Stimulated activated CD8-positive, alpha-beta memory T cell treated with anti-CD3 and anti-CD28 coated beads, Interleukin-2, amount 100 ng/mL, for 1 hour (primary cell): ENCODE results near the gene WWP2.

Experiments used
- DNase-seq, 2 donors: peaks; one replicate each; pipeline ENCODE4 v3.0.0-alpha.2; 2020; ENCODE audit warnings: low read depth in 2 of 2

Gene WWP2

GRCh38 chr16:69889295-69889964 is 127.3 kb downstream of the WWP2 start:
- no peak for DNase-seq

DNA sequence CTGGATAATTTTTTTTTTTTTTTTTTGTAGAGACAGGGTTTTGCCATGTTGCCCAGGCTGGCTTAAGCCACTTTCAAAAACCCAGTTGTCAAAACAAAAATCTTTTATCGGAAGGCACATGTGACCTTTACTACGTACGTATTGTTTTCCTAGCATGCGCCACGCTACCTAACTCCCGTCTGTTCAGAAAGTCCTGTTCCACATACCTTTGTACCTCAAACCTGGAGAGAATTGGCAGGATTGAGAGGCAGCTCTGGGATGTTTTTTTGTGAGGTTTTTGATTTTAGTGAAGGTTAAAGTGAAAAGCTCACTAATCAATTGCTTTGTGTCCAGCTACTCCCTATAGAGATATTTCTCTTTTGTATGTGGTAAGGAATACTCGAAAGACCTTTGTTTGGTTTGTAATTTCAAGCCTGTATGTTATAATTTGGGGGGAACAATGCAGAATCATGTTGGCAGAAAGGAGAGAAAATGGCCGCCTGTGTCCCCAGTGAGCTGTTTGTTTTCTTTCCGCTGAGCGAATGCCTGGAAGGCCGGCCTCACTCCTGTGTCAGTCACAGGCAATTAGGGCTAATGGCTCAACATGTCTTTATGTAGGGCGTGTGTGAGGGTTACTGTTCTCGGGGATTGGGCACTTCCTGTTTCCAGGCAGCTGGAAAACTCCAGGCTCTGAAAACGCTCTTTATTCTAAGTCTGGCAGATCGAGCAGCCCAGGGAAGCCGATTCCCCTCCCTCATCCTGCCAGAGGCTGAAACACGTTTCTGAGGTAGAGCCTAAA is 128.2 kb downstream of the WWP2 start:
- no peak for DNase-seq

- DNase-seq = no peak
These were observed 128.8 kb downstream of the WWP2 start for GRCh38 chr16:69890892-69891282.

- DNase-seq = no peak
These were observed 130.2 kb downstream of the WWP2 start for GRCh38 chr16:69892378-69892777.

DNA sequence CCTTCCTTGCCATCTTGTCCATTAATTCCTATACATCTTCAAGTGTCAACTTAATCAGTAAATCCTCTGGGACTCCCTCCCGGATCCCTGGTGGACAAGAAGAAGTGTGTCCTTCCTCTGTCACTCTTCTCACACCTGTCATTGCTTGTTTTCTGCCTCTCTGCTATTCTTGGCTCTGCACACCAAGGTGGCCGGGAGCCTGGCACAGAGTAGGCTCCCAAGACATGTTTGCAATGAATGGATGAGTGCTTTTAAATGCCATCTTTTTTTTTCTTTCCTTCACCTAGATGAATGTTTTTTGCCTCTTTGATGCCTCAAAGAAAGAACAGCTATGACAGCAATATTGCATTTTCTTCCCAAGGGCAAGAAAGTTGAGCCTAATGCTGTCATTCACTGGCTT is 131.0 kb downstream of the WWP2 start:
- no peak for DNase-seq

DNA sequence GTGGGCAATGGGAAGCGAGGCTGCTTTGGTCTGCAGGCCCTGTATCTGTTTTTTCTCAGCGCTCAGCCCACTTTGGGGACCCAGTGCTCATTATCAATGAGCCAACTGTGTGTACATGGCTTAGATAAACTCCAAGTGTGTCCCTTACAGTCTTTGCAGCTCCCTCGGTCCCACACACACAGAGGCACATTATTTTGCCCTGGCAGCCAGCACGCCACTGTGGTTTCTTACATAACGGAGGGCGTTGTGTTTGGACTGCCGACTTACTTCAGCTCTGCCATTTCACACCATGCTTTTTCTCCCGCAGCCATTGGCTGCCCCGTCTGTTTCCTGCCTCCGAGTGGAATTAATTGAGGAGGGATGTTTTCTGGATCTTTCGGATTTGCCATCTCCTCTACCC is 132.5 kb downstream of the WWP2 start:
- no peak for DNase-seq

GRCh38 chr16:69903865-69904415 is 141.8 kb downstream of the WWP2 start:
- DNase-seq = no peak

DNA sequence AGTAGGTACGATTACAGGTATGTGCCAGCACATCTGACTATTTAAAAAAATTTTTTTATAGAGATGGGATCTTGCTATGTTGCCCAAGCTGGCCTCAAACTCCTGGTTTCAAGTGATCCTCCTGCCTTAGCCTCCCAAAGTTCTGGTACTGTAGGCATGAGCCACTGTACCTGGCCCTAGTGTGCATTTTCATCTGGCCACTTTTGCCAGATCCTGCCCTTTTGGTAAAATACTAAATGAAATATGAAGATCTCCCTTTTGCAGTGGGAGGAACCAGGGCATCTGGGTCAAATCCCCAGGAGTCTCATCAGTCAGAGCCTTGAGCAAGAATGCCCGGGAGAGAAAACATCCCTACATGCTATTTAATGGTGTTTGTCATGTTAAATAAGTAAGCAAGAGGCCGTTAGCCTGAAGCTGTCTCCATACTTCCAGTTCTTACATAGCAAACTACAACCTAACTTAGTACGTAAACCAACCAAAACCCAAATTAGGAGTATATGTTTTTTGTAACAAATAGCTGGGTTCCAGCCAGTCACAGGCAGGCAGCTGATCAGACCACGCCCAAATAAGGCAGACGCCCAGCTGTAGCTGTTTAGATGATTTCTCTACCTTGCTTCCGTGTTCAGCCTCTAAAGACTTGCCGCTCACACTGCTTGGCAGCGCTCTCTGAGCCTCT is 142.5 kb downstream of the WWP2 start:
- DNase-seq = no peak

DNA sequence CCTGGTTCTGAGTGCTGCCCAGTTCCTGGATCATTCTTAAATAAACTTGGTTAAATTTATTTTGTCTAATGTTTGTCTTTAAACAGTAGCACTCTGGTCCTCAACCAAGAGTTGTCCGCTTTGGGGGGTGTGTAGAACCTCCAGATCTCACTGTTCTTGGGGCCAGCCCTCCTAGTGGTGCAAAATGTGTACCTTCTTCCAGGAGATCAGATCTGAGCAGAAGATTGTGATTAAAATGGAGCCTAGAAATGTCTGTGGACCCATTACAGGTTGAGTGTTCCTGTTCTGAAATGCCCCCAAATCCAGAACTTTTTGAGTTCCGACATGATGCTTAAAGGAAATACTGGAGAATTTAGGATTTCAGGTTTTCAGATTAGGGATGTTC is 143.0 kb downstream of the WWP2 start:
- DNase-seq = no peak

DNA sequence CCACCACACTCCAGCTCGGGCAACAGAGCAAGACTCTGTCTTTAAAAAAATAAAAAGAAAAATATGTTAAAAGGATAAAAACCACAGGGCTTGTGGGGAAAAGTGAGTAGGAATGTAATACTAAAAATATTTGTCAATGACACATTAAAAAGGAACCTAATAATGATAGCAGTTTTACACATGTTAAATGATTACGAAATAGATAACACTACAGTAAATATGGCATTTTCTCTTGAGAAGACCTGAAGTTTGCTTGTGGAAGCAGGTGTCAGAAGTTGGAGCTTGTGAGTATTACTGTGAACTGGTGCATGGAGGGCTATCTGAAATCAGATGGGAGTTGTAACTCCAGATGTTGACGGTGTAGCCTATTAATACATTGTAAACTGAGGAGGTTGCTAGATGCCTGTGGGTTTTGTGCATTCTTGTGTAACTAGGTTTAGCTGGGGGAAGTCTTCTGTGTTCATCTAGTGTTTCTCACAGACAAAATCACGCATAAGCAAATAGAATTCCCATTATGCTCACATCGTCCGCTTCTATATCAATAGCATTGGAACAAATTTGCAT is 144.8 kb downstream of the WWP2 start:
- no peak for DNase-seq

DNA sequence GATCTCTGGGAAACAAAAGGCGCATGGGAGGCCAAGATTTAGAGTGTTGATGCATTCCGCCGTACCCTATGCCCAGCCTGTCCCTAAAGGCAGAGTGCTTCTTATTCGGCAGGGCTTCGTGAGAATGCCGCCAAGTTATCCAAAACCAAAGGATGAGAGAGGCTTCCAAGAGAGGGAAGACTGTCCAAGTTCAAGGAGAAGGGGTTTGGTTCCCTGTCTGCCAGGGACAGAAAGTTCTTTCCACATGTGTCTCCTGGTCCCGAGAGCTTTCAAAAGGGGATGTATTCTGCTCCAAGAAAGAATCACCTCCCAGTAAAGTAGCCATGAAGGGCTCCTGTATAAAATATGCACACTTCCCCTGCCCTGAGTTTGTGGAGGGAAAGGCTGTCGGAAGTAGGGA is 146.9 kb downstream of the WWP2 start:
- no peak for DNase-seq

DNA sequence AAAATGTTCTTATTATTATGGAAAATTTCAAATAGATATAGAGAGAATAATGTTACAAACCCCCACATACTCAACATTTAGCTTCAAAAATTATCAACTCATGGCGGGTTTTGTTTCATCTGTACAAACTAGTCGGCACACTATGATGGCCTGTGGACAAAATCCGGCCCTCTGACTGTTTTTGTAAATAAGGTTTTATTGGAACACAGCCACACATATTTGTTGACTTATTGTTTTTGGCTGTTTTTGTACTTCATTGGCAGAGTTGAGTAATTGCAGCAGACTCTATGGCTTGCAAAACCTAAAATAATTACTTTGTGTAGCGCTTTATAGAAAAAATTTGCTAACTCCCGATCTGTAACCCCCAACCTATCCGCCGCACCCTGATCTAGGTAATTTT is 147.6 kb downstream of the WWP2 start:
- DNase-seq = no peak

DNA sequence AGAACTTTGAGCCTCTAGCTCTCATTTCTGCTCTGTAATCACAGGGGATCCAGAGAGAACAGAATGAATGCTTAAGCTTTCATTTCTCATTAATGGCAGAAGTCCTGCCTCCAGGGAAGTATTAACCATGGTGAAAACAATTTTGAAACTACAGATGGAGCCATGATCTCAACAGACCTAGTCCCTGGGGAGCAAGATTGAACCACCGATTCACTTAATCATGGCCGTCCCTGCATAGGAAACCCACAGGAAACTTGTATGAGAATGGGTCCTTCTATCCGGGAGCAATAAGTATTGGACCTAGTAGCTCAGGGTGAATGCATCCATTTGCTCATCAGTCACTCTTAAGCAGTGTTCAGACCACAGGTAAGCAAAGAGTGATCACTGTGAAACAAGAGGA is 148.8 kb downstream of the WWP2 start:
- no peak for DNase-seq

DNA sequence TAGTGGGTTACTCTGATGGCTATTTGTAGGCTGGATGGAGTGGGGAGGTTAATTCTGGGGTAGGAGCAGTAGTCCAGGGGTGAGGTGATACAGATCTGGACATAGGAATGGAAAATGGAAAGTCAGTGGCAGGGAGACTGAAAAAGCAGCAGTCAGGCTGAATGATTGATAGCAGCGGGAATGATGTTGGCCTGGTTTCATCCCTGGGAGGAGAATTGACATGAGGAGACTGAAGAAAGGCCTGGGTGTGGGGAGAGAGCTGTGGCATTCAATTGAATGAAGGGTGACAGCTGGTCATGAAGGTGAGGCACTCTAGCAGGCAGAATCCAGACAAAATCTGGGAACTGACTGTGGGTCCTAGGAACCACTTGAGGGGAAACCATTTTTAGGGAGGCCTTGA is 154.3 kb downstream of the WWP2 start:
- no peak for DNase-seq

- DNase-seq = no peak
These were observed 155.2 kb downstream of the WWP2 start for GRCh38 chr16:69917311-69917710.

GRCh38 chr16:69917739-69918138 is 155.6 kb downstream of the WWP2 start:
- no peak for DNase-seq

- DNase-seq = no peak
These were observed 156.1 kb downstream of the WWP2 start for GRCh38 chr16:69918241-69918640.

DNA sequence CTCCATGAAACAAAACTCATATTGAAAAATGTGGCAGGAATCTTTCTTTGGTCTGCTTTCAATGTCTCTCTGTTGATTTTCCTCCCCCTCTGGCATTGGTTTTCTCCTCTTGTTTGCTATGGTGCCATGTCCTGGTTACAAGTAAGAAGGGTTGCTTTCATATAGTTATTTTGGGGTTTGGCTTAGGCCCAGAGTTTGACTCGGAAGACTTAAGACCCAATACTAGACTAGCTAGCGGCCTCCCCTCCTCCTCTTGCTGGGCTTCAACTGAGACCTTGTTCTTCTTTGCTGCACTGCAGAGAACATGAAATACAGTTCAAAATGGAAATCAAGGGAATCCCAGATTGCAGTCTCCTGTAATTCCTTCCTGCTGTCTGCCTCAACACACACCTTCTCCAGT is 159.0 kb downstream of the WWP2 start:
- no peak for DNase-seq

DNA sequence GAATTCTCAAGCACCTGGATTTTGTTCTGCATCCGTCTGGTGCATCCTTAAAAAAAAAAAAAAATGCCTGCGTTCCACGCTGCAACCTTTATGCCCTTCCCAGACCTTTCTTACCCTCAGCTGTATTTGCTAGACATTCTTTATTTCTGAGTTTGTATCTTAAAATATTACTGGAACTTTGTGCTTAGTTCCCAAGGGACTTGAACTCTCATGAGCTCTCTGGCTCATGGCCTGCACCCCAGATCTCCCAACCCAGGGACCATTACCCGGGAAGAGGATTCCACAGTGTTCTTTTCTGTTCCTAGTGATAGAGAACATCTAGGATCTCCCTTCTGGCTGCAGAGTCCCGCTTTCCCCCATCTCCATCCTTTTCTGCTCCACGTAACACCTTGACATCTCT is 160.1 kb downstream of the WWP2 start:
- no peak for DNase-seq

- no peak for DNase-seq
These were observed 162.1 kb downstream of the WWP2 start for GRCh38 chr16:69924041-69924775.

DNA sequence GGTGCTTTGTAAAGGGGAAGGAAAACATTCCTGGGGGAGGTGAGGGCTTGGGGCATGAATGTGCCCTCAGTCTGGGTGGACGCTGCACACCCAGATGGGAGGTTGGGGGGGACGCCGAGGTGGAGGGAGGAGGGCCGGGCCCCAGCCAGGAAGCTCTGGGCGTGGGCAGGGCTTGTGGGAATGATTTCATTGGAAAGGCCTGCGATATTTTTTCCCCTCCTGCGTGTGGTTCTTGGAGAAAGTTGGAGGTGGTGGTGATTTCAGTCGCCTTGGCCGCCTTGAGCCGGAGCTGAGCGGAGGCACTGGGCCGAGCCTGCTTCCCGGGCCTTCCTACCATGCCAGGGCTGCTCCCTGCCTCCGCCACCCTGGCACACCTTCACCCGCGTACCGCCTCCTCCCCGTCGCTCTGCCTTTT is 162.7 kb downstream of the WWP2 start:
- no peak for DNase-seq

DNA sequence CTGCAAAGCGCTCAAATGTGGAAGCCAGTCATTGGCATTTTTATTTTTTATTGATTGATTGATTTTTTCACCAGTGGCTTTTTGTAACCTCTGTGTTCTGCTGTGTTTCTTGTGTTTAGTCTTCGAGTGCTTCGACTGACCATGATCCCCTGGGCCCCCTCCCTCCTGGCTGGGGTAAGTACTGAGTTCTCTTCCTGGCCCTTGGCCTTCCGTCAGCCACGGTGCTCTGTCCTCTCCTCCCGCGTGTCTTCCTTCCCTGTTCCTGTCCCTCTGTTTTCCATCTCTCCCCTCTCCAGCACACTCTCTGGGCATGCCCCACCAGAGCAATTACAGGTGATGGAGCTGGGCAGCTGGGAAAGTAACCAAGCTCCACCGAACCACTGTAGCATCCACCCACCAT is 163.2 kb downstream of the WWP2 start:
- no peak for DNase-seq
